ENCODE results near the gene MGAT5B.

GRCh38 chr17:76852843-76853242, 15.4 kb upstream of the MGAT5B start:
- TF ChIP-seq EZH2 (IDR thresholded peaks at IDR 0.05; ENCODE audit: low read depth, unreplicated experiment), result no peak
- TF ChIP-seq CTCF (conservative IDR thresholded peaks at IDR 0.05; ENCODE audit: low read depth in 2 of 2), result no peak
- TF ChIP-seq ZNF331 (CRISPR knock-in tag; IDR thresholded peaks at IDR 0.05; ENCODE audit: low read depth), result no peak
- no peak for TF ChIP-seq REST (IDR thresholded peaks at IDR 0.05; ENCODE audit: unreplicated experiment)
- no peak for TF ChIP-seq POLR2AphosphoS5 (IDR thresholded peaks at IDR 0.05; ENCODE audit: low read depth)
